HG02642 (cell line): ENCODE results near the gene FBN1.
A peak's percentile ranks its signal among the peaks of the same experiment; 100 is the strongest.

Source experiments
- ATAC-seq: cut with Tn5 transposase; IDR thresholded peaks from one replicate; pipeline ENCODE4 v1.9.1; 2021; ENCODE audit warnings: mild to moderate bottlenecking; ENCODE audit not compliant: unreplicated experiment, poor library complexity

FBN1 gene

GRCh38 chr15:48558226-48558625 is 87.3 kb downstream of the FBN1 start:
- ATAC-seq, result no peak

DNA sequence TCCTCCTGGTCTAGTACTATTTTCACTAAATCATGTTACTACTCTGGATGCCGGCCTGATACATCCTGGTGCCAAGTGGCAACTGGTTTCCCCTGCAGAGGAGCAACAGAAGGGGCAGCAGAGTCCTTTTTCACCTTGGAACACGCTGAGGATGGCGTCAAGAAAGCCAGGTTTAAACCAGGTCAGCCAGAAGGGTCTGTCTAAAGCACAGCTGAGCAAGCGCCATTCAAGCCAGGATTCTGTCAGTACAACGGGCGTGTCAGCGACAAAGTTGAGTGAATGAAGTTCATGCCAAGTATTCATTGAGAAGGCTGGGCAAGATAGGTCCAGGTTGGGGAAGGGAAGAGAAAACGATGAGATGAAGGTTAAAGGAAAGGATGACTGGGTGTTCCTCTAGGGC is 88.2 kb downstream of the FBN1 start:
- ATAC-seq, result no peak

- no peak for ATAC-seq
Observed at GRCh38 chr15:48556159-48556897, 89.2 kb downstream of the FBN1 start.

- no peak for ATAC-seq
Observed at GRCh38 chr15:48555241-48555881, 90.1 kb downstream of the FBN1 start.

- no peak for ATAC-seq
Observed at GRCh38 chr15:48554112-48554511, 91.4 kb downstream of the FBN1 start.

DNA sequence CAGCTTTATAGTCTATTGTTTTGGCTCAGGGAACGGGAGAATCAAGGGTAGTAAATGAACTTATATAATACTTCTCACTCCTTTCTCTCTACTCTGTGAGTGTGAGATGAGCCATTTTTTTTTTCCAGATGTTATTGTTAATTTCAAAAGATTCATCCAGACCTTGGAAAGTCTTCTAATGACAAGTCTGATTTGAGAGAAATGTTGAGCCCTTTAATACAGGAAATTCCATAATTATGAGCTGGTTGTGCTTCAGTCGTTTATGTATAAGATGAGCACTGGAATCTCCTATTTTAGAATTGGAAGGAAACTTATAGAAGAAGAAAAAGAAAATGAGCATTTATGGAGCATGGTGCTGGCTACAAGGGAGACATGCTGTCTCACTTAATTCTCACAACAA is 92.0 kb downstream of the FBN1 start:
- no peak for ATAC-seq

GRCh38 chr15:48550822-48551525 is 94.5 kb downstream of the FBN1 start:
- ATAC-seq, result no peak

DNA sequence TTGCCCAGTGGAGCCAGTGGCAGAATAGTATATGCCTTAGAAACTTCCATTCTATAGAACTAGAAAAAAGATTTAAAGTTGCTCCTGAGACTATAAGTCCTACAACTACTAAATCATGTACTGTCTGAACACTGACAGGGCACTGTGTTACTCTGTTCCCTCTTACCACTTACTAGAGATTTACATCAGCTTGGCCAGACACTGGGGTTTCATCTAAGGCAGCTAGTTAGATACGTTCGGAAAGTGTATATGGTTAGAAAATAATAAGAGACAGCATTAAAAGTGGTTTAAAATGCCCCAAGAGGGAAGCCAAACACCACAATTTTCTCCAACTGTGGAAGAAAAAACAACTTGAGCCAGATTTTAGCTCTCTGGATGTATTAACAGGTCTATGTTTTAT is 97.1 kb downstream of the FBN1 start:
- no peak for ATAC-seq

GRCh38 chr15:48547286-48547685 is 98.2 kb downstream of the FBN1 start:
- no peak for ATAC-seq

- no peak for ATAC-seq
Observed at GRCh38 chr15:48546296-48546695, 99.2 kb downstream of the FBN1 start.

DNA sequence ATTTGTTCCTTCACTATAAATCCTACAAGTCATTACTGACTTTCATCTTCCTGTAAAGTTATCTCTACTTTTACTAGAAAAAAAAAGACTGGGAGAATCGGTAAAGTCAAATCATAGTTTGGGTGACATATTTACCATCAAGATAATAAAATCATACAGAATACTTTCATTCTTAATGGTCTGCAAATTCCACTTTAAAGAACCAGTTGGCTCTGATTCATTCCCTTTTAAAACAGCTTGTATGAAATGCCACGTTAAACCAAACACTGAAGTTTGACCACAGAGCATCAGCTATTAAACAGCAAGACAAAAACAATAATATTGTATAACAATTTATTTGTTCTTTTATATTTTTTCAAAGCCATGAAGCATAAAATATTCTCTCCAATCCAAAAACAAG is 100.7 kb downstream of the FBN1 start:
- no peak for ATAC-seq

DNA sequence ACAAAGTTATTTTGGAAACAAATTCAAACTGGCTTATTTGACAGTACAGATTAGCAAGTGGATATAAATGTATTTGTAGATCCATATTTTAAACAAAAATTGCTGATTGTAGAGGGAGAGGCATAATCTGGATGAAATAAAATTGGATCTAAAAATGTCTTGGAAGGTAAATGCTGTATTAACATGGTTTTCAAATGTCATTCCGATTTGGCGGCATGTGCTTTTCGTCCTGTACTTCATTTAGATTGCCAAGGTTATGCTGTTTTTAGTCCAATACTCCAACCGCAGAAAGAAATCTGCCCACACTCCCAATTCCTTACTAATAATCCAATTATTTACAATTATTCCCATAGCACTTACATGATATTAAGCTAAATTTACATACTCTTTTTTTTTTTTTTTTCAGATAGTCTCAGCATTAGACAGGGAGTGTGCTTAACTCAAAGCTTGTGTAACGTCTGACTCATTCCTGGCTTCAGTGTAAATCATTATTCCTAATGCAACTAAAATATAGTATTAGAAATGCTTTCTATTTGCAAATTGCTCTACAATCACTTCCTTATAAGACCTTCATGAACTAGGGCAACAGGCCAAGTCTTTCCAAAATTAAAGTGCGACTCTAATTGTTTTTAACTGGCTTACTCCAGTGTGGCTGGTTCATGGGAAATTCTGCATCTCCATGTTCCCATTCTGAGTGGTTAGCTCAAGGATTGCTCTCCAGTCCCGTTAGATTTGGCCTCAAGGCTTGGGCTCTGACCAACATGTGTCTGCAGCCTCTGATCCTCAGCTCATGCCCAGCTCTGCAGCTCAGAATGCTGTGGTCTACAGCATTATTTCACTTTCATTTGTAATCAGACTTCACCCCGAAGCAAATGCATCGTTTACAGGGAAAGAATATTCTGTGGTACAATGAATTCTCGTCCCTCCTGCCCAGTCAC is 103.9 kb downstream of the FBN1 start:
- ATAC-seq, result peak; percentile 85

DNA sequence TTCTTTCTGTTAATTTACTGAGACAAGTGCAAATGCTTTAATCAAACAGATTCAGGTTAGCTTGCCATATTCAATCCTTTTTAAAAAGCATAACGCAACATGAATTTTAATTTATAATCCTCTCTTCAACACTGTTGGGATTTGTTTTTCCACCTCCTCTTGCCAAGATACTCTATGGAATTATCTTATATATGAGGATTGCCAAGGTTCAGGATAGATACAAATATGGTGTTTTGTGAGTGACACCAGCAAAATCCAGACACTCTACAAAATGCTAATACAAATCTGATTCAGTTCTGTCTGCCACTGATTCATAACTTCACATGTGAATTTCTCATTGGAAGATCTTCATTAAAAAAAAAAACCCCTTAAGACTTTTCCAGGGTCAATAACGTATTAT is 104.8 kb downstream of the FBN1 start:
- ATAC-seq, result no peak

GRCh38 chr15:48538941-48539340 is 106.6 kb downstream of the FBN1 start:
- ATAC-seq, result no peak

- no peak for ATAC-seq
Observed at GRCh38 chr15:48537271-48538113, 108.0 kb downstream of the FBN1 start.

DNA sequence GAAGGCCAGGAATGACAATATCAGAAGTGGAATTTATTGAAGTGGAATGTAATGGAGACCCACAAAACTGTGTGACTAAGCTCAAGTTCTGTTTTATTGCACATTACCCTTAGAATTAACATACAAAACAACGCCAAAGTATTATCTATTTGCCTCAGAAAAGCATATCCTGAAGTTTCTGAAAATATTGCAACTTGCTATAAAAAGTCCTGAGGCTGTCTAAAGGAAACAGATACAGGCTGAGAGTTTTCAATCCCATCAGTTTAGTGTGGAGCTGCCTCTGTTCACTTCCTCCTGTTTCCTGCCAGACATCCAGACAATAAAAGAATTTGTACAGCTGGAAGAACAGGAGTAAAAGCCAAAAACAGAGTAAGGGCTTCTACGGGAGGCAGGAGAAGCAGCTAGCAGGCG is 108.8 kb downstream of the FBN1 start:
- ATAC-seq, result no peak

DNA sequence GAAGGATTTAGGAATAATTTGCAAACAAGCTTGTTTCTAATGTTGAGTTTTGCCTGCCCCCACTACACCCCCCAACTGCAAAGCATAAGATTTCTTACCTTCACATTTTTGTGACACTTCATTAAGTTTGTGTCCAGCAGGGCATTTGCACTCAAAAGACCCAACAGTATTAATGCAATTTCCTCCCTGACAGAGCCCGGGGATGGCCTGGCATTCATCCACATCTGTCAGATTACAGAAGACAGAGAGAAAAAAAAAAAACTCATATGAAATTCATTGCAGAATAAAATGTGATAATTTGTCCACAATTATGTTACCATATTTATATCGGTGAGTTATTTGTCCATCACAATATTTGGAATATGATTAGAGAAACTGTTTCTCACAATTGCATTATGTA is 111.5 kb downstream of the FBN1 start:
- no peak for ATAC-seq

- ATAC-seq, result no peak
Observed at GRCh38 chr15:48532946-48533345, 112.6 kb downstream of the FBN1 start.

DNA sequence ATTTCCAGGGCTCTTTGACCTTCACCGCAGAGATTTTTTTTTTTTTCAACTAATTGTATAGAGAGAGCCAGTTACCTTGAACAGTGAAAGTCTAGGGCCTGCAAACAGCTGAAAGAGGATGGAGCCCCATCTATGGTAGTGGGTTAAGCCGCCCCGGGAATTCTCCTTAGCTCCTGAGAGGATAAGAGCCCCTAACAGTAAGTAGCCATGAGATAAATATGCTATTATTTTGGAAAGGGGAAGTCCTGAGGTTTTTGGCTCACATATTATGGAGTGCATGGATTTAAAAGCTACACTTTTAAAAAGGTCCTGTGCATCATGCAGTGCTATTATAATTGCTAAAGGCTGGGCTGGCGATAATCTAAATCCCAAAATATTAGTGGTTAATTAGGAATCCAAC is 115.0 kb downstream of the FBN1 start:
- ATAC-seq, result no peak

DNA sequence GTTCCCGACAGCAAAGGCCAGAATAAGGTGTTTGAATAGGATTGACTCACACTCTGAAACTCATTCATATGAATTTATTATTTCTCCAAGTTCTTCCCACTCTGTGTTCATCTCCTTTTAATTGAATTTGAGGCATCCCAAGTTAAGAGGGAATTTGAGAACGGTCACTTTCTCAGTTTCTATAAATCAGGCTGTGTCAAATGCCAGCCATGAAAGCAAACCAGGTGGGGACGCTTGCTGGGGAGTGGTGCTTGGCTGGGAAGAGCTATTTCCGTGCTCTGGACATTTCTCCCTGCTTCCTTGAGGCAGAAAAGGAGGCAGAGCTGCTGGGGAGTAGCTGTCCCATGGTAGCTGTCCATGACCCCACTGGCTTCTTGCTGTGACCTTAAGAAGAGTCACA is 116.6 kb downstream of the FBN1 start:
- no peak for ATAC-seq
